Raji (cell line): ENCODE measurements around the gene MAGI1.

Experiments used
- POLR2A ChIP-seq: IDR thresholded peaks from 2 replicates; pipeline ENCODE4 v1.6.1; 2011; ENCODE audit warnings: low read depth, low read length, control low read depth; ENCODE audit not compliant: insufficient read depth

The MAGI1 gene

GRCh38 chr3:65632414-65632813, 406.3 kb downstream of the MAGI1 start:
- TF ChIP-seq POLR2A = no peak

DNA sequence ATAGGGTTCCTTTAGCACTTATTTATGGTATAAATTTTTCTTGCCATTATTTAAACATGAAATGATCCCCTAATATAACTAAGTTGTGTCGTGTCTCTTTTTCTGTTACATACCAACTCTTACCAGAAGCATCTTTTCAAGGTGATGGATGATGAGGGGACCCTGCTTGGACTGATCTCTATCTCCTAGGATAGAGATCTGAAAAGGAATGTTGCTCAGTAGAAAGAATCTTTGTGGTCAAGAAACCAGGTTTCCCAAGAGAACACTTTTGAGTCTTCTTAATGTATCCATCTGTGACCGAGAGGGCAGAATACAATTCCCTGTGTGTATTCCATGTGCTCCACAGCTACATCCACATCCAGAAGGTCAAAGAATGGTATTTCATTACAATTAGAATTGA, 409.7 kb downstream of the MAGI1 start:
- no peak for TF ChIP-seq POLR2A

DNA sequence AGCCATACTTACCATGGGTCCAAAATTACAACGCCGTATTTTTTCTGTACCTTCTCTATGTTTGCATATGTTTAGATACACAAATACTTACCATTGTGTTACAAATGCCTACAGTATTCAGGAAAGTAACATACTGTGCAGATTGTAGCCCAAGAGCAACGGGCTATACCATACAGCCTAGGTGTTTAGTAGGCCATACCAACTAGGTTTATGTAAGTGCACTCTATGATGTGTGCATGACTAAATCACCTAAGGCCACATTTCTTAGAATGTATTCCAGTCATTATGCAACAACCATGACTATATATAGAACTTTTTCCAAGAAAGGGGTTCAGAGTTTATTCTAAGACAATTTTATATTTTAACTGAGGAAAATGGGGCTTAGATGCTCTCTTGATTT, 411.7 kb downstream of the MAGI1 start:
- TF ChIP-seq POLR2A = no peak

DNA sequence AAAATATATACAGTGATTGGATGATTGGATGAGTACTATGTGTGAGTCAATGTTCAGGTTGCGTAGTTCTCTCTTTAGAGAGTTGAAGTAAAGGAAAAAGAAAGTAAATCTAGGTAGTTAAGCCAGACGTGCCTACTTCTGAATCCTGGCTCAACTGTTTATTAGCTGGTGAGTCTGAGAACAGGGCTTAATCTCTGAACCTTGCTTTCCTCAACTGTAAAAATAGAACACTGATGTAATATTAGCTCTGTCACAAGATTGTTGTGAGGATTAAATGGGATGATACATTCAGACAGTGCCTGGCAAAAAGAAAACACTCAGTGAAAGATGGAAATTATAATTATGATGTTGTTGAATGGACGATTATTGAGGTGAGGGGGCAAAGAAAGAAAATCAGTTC, 413.4 kb downstream of the MAGI1 start:
- TF ChIP-seq POLR2A = no peak

GRCh38 chr3:65623362-65623761, 415.4 kb downstream of the MAGI1 start:
- TF ChIP-seq POLR2A = no peak

GRCh38 chr3:65619888-65620287, 418.8 kb downstream of the MAGI1 start:
- no peak for TF ChIP-seq POLR2A

- no peak for TF ChIP-seq POLR2A
These were observed 419.3 kb downstream of the MAGI1 start for GRCh38 chr3:65619451-65619881.

- TF ChIP-seq POLR2A = no peak
These were observed 420.1 kb downstream of the MAGI1 start for GRCh38 chr3:65618599-65618998.

GRCh38 chr3:65617787-65618186, 420.9 kb downstream of the MAGI1 start:
- no peak for TF ChIP-seq POLR2A

DNA sequence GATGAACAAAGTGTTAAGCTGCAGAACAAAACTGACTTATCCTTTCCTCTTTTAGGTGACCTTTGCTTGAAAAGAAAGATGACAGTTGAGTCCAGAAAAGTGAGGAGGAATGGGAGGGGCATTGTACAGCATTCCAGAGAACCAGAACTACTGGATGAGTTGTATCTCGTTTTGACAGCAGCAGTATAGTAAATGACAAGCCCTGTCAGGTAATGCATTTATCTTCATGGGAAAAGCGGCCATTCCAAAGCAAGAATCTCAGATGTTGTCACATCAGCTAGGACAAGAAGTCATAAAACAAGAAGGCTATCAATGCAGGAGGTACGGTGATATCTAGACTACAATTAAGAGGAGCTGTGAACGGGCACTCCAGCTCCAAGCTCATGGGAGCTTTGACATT, 421.5 kb downstream of the MAGI1 start:
- no peak for TF ChIP-seq POLR2A

- TF ChIP-seq POLR2A = no peak
These were observed 422.2 kb downstream of the MAGI1 start for GRCh38 chr3:65616563-65616962.

DNA sequence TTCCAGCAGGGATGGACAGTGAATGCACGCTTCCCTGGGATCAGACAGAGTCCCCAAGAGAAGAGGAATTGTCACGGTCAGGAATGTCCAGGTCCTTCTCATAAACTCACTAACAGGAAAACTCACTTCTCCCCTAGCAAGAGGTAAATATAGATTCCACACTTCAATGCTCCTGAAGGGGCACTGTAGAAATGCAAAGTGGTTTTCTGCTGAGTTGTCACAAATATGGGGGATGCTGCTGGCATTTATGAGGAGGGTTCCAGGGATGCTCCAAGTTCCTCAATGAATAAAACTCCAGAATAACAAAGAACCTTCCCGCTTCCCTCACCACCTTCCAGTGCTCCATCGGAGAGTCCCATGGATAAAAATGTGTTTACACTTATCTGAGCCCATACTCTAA, 423.4 kb downstream of the MAGI1 start:
- no peak for TF ChIP-seq POLR2A

GRCh38 chr3:65614585-65614984, 424.1 kb downstream of the MAGI1 start:
- TF ChIP-seq POLR2A = no peak

DNA sequence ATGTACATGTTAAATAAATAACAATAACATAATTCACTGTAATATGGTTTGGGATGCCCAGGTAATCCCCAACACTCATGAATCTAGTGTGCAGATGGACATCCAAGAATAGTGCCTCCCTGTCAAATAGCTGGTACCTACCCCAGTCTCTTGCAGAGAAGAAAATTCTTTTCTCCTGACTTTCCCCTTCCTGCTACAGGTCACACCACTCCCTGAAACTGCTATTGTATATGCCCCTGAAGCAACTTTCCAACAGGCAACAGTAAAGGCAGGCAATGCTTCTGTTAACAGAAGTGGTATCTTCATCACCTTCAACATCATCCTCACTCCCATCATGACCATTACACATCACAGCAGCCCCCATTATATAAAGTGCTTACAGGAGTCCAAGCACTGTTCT, 431.6 kb downstream of the MAGI1 start:
- no peak for TF ChIP-seq POLR2A

DNA sequence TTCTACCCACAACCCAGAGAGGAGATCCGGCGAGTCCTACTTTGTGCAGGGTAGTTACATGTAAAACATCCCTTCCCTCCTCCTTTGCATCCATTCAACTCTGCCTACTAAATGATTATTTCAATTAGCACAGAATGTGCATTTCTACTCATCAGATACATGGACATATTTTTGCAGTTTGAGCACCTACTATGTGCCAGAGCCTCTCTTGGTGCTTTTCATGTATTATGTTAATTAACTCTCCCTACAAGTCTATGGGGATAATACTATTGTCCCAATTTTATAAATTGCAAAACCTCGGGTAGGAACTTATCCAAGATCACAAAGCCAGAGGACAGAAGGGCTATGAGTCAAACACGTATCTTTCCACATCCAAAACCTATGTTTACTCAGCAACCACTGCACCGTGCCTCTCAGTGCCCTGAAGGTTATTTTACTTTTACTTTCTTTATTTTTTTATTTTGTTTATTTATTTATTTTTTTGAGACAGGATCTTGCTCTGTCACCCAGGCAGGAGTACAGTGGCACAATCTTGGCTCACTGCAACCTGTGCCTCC, 432.8 kb downstream of the MAGI1 start:
- no peak for TF ChIP-seq POLR2A

GRCh38 chr3:65604863-65605526, 433.7 kb downstream of the MAGI1 start:
- no peak for TF ChIP-seq POLR2A

DNA sequence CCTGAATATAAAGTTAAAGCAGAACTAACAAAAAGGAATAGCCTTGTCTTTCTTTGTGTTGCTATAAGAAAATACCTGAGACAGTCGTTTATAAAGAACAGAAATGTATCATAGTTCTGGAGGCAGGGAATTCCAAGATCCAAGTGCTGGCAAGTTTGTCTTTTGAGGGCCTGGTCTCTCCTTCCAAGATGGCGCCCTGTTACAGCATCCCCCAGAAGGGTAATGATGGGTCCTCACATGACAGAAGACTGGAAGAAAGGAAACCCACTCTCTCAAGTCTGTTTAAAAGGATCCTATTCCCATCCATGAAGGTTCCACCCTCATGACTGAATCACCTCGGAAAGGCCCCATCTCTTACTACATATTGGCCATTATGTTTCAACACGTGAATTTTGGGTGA, 435.1 kb downstream of the MAGI1 start:
- no peak for TF ChIP-seq POLR2A

GRCh38 chr3:65600888-65601287, 437.8 kb downstream of the MAGI1 start:
- TF ChIP-seq POLR2A = no peak

DNA sequence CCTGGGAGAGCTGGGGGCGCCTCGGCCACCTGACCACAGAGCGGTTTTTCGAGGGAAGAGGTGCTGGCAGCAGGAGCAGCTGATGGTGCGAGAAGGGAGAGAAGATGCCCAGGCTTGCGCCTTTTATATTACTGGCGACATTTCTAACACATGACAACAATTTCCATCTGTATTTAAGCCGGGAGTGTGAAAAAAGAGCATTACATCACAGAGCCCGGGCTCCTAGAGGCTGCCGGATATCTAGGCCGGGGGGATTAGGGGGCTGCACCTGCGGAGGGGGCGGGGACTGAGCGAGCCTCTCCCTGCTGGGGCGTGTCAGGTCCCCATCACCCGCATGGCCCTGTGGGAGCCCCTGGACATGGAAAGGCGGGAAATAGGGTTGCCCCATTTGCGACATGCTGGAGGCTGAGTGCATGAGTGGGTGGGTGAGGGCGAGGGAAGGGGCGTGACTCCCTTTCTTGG, 440.7 kb downstream of the MAGI1 start:
- TF ChIP-seq POLR2A = no peak
